GM12878 (cell line): Measurements from ENCODE around the gene SLC35G6. TPM values are rescaled to one million over a fixed set of nuclear protein-coding genes. Genes with fewer than 3 reads are reported as not detected.
"Not testable (repeated sequence)": the region's sequence is repeated elsewhere in the genome, so short reads cannot be mapped to it uniquely, and the experiment has no call there.

Experiments used
- ATAC-seq: fragments of 200-7000 bp; cut with Tn5 transposase; 3 replicates; pipeline ENCODE4 v1.9.1; 2020; ENCODE audit warnings: mild to moderate bottlenecking, moderate library complexity
- BruUV-seq: library from RNA; stranded (reverse); fragments of 400-500 nt; replicated peaks from 2 replicates; lab custom pipeline; 2021; lab: Mats Ljungman, UMichigan
- CTCF ChIA-PET: fragments of 300-600 bp; sonication (Branson Sonifier 250); formaldehyde crosslinking; extraction: SDS; loops from one replicate; lab custom pipeline; 2021; ENCODE audit warnings: inconsistent platforms; lab: Yijun Ruan, JAX
- POLR2A ChIA-PET: fragments of 350-600 bp; formaldehyde crosslinking; extraction: SDS; loops from one replicate; lab custom pipeline; 2021; ENCODE audit warnings: inconsistent platforms; lab: Charles Lee
- RAD21 ChIA-PET: fragments of 300-600 bp; sonication (Branson Sonifier 250); formaldehyde crosslinking; loops from one replicate; lab custom pipeline; 2023; ENCODE audit warnings: antibody characterized with exemption; ENCODE audit not compliant: unreplicated experiment; lab: Charles Lee
- SMC1A ChIA-PET: fragments of 300-600 bp; sonication (Branson Sonifier 250); formaldehyde crosslinking; loops from one replicate; lab custom pipeline; 2023; ENCODE audit not compliant: unreplicated experiment, uncharacterized antibody; lab: Charles Lee
- DNase-seq: peaks from one replicate; pipeline ENCODE4 v3.0.0-alpha.2; 2011; ENCODE audit warnings: low read depth, low spot score
- FAIRE-seq: peaks from 3 replicates; lab custom pipeline; 2011; peaks lifted over from hg19 to GRCh38; lab: Jason Lieb, UNC
- H2AFZ ChIP-seq: 2 replicates; pipeline ENCODE4 v1.6.0; 2011; ENCODE audit warnings: low read depth, low read length, control low read depth; ENCODE audit not compliant: control insufficient read depth
- H3K27ac ChIP-seq: 2 replicates; pipeline ENCODE4 v1.5.1; 2011; ENCODE audit warnings: control low read depth; ENCODE audit not compliant: control insufficient read depth, insufficient read depth
- H3K27me3 ChIP-seq, 2 experiments: replicated peaks in 1 of 2; 2 replicates each; pipeline versions ENCODE4 v1.6.0 to v1.6.1; 2011; ENCODE audit warnings: low read length in 1 of 2; ENCODE audit not compliant: control insufficient read depth in 2 of 2, insufficient read depth in 2 of 2
- H3K36me3 ChIP-seq, 2 experiments: 2 replicates each; pipeline ENCODE4 v1.5.1; 2011; ENCODE audit warnings: low read length in 1 of 2; ENCODE audit not compliant: control insufficient read depth in 2 of 2, insufficient read depth in 2 of 2
- H3K4me1 ChIP-seq: 2 replicates; pipeline ENCODE4 v1.6.1; 2011; ENCODE audit warnings: mild to moderate bottlenecking, low read length, moderate library complexity, mixed read lengths; ENCODE audit not compliant: control insufficient read depth, insufficient read depth
- H3K4me2 ChIP-seq: 2 replicates; pipeline ENCODE4 v1.6.0; 2011; ENCODE audit warnings: control low read depth; ENCODE audit not compliant: control insufficient read depth, insufficient read depth
- H3K4me3 ChIP-seq: fragments of 200-600 bp; sonication (generic); 2 replicates; pipeline ENCODE4 v1.5.1; 2016
- H3K79me2 ChIP-seq: 2 replicates; pipeline ENCODE4 v1.6.0; 2011; ENCODE audit warnings: low read length; ENCODE audit not compliant: control insufficient read depth, insufficient read depth
- H3K9ac ChIP-seq: 2 replicates; pipeline ENCODE4 v1.8.0; 2011; ENCODE audit warnings: low read length, control low read depth, mixed read lengths; ENCODE audit not compliant: control insufficient read depth, insufficient read depth
- H3K9me3 ChIP-seq: replicated peaks from 3 replicates; pipeline ENCODE4 v1.5.1; 2011; ENCODE audit warnings: mild to moderate bottlenecking, low read length; ENCODE audit not compliant: control insufficient read depth, insufficient read depth
- H4K20me1 ChIP-seq: 2 replicates; pipeline ENCODE4 v1.6.0; 2011; ENCODE audit not compliant: control insufficient read depth, insufficient read depth
- ATF7 ChIP-seq: fragments of 450-650 bp; IDR thresholded peaks from 2 replicates; pipeline ENCODE4 v1.6.1; 2016; ENCODE audit warnings: low read depth, mild to moderate bottlenecking
- CBX5 ChIP-seq: sonication (generic); IDR thresholded peaks from 2 replicates; pipeline ENCODE4 v1.6.1; 2016; ENCODE audit warnings: low read depth, moderate library complexity, mild to moderate bottlenecking, inconsistent platforms
- RBBP5 ChIP-seq: fragments of 200-600 bp; sonication (generic); conservative IDR thresholded peaks from 2 replicates; pipeline ENCODE4 v1.6.1; 2016
- WGBS: methylation state at CpG from one replicate; pipeline ENCODE4 v1.1.6; 2016; ENCODE audit warnings: low lambda C conversion rate; ENCODE audit not compliant: insufficient replicate concordance, insufficient coverage; ENCODE audit errors: missing lambda C conversion rate; 5-methylcytosine and 5-hydroxymethylcytosine counted together
- in situ Hi-C: fragments of 300-500 bp; cut with MboI; formaldehyde crosslinking; loops from 9 replicates; pipeline ENCODE4 v1.14.3; 2018; ENCODE audit warnings: mixed read lengths
- intact Hi-C: fragments of 100-400 bp; cut with micrococcal nuclease; formaldehyde crosslinking; loops from one replicate; pipeline ENCODE4 v1.14.2; 2022; ENCODE audit not compliant: unreplicated experiment
- polyA plus RNA-seq, 11 experiments: library from polyadenylated mRNA; depleted of rRNA in 4 of 11; unstranded in 6 of 11; stranded (reverse) in 5 of 11; fragments of >200 nt; fragmentation: Nextera tagmentation in 4 of 11; fragmentation: Illumina TruSeq in 1 of 11; extraction: Ambion mirVana in 4 of 11; extraction: Trizol in 1 of 11; gene quantifications; 1 replicate in 1 of 11; 2 replicates in 10 of 11; pipeline versions ENCODE4 v1.2.1 to v1.2.3, GENCODE V29; 2011 to 2016; ENCODE audit warnings: inconsistent platforms in 2 of 11, missing spikeins in 2 of 11, low read depth in 1 of 11
- total RNA-seq, 4 experiments: library from RNA; depleted of rRNA in 3 of 4; stranded (reverse); fragments of >200 nt in 3 of 4; fragmentation: Illumina TruSeq in 1 of 4; extraction: Trizol in 1 of 4; gene quantifications; 2 replicates each; pipeline versions ENCODE4 v1.2.1 to v1.2.3, GENCODE V29; 2013 to 2021
- TF ChIP-seq, protein P1 (sequence below): IDR thresholded peaks from 2 replicates; pipeline ENCODE4 v1.6.1; 2012; ENCODE audit warnings: low read depth, low read length, improper control_type of control experiment

SLC35G6 gene
- total and polyA plus RNA-seq, 10 of the 15 experiments (the other 5 are each of a cell fraction or from before 2014, with no cell fraction given): 0.20 TPM; not detected in 9

DNA sequence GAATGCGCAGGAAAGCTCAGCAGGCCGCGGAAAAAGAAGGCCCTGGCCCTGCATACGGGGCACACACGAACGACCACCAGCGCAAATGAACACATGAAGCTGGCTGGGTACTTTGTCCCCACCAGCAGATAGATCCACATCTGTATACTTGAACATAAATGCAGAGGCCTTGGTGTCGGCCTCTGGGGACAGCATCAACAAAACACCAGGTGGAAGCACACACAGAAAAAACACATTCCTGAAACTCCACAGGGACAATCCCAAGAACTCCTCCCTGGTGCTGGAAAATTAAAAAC lies 1.2 kb upstream of the SLC35G6 start (continued):
- TF ChIP-seq ATF7: no peak
- TF ChIP-seq RBBP5: no peak
- TF ChIP-seq CBX5: no peak
- TF ChIP-seq, protein P1, sequence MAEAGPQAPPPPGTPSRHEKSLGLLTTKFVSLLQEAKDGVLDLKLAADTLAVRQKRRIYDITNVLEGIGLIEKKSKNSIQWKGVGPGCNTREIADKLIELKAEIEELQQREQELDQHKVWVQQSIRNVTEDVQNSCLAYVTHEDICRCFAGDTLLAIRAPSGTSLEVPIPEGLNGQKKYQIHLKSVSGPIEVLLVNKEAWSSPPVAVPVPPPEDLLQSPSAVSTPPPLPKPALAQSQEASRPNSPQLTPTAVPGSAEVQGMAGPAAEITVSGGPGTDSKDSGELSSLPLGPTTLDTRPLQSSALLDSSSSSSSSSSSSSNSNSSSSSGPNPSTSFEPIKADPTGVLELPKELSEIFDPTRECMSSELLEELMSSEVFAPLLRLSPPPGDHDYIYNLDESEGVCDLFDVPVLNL: no peak

DNA sequence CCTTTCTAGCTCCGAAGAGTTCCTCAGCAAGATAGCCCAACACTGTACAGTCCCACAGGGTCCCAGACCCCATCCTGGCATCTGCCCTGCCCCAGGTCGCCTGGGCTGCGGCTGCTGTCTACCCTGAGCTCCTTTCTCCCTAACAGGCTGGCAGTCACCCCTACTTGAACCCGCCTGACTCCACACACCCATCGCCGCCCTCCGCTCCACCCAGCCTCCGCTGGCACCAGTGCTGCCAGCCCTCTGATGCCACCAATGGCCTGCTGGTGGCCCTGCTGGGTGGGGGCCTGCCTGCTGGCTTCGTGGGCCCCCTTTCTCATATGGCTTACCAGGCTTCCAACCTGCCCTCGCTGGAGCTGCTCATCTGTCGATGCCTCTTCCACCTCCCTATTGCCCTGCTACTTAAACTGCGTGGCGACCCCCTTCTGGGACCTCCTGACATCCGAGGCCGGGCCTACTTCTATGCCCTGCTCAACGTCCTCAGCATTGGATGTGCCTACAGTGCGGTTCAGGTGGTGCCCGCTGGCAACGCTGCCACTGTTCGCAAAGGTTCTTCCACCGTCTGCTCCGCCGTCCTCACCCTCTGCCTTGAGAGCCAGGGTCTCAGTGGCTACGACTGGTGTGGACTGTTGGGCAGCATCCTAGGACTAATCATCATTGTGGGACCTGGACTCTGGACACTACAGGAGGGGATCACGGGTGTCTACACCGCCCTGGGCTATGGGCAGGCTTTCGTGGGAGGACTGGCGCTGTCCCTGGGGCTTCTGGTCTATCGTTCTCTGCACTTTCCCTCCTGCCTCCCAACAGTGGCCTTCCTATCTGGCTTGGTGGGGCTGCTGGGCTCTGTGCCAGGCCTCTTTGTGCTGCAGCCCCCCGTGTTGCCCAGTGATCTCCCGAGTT lies 846 bp downstream of the SLC35G6 start:
- H3K27me3 ChIP-seq, BruUV-seq, H3K4me2 ChIP-seq, in situ Hi-C loops, H3K9me3 ChIP-seq, H3K27ac ChIP-seq, H3K4me1 ChIP-seq, H4K20me1 ChIP-seq, H2AFZ ChIP-seq, H3K36me3 ChIP-seq, CTCF ChIA-PET, DNase-seq, ATAC-seq, FAIRE-seq, H3K9ac ChIP-seq, H3K4me3 ChIP-seq: not testable (repeated sequence)
- 90% methylated on average over 27 of the region's 31 CpGs for WGBS
- RAD21 ChIA-PET: interaction anchor here (1.0 kb wide), 1 partner anchor 206 kb away, joined by 3 read pairs; the partner anchor contains the start of genes TP53 and WRAP53
- POLR2A ChIA-PET: interaction anchor here (1.1 to 6.6 kb wide), 3 partner anchors 42 to 350 kb away, joined by 3 to 63 read pairs (median 5); partner anchors contain the start of genes FGF11 and TMEM102
- intact Hi-C loops: loop anchor here (10.0 kb wide), 1 partner anchor 203 kb away; the partner anchor contains the start of genes TP53 and WRAP53
- SMC1A ChIA-PET: interaction anchor here (1.5 kb wide), 1 partner anchor 41 kb away, joined by 3 read pairs; no protein-coding TSS in a partner anchor
- H3K79me2 ChIP-seq: peaks cover 51% of the 10 kb centered on the region

DNA sequence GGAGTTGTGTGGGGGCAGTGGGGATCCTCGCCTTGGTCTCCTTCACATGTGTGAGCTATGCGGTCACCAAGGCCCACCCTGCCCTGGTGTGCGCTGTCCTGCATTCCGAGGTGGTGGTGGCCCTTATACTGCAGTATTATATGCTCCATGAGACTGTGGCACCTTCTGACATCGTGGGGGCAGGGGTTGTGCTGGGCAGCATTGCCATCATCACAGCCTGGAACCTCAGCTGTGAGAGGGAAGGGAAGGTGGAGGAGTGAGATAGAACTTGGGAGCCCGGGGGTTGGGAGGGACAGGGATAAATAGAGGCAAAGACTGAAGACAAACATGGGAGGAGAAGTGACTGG lies 1.5 kb downstream of the SLC35G6 start:
- in situ Hi-C loops, H2AFZ ChIP-seq, FAIRE-seq, RAD21 ChIA-PET, CTCF ChIA-PET, H3K27me3 ChIP-seq, H3K4me1 ChIP-seq, H3K36me3 ChIP-seq, H3K9me3 ChIP-seq, DNase-seq, BruUV-seq, H4K20me1 ChIP-seq, ATAC-seq: not testable (repeated sequence)
- intact Hi-C loops: loop anchor here (1.0 to 10.0 kb wide), 2 partner anchors 47 to 202 kb away; partner anchors contain the start of genes TMEM102, TP53 and WRAP53
- Histone ChIP-seq H3K4me3 (peak overlapping the region; percentile 99), H3K27ac (peak overlapping the region; percentile 100), H3K9ac (peak overlapping the region; percentile 100), H3K79me2 (peaks cover 52% of the 10 kb centered on the region), H3K4me2 (peak overlapping the region; percentile 97)
- ChIA-PET SMC1A (interaction anchor here (1.5 kb wide), 1 partner anchor 42 kb away, joined by 3 read pairs; no protein-coding TSS in a partner anchor), POLR2A (interaction anchor here (3.0 to 6.6 kb wide), 2 partner anchors 27 to 44 kb away, joined by 17 to 63 read pairs; partner anchors contain the start of genes FGF11 and TMEM102)
- 68% methylated on average over 6 of the region's 6 CpGs for WGBS
